ENCODE data around the gene NAT16.

Gene NAT16

GRCh38 chr7:101170617-101171441 lies 9.3 kb downstream of the NAT16 start:
- no peak for DNase-seq (ENCODE audit: low read depth in 2 of 2)

- DNase-seq (ENCODE audit: low read depth in 2 of 2), result no peak
These were observed 10.1 kb downstream of the NAT16 start for GRCh38 chr7:101169838-101170551.

GRCh38 chr7:101169110-101169837 lies 10.8 kb downstream of the NAT16 start:
- no peak for DNase-seq (ENCODE audit: low read depth in 2 of 2)

- no peak for DNase-seq (ENCODE audit: low read depth in 2 of 2)
These were observed 11.6 kb downstream of the NAT16 start for GRCh38 chr7:101168412-101169049.

GRCh38 chr7:101167645-101168411 lies 12.3 kb downstream of the NAT16 start:
- no peak for DNase-seq (ENCODE audit: low read depth in 2 of 2)

GRCh38 chr7:101166909-101167644 lies 13.0 kb downstream of the NAT16 start:
- no peak for DNase-seq (ENCODE audit: low read depth in 2 of 2)

GRCh38 chr7:101166648-101166908 lies 13.5 kb downstream of the NAT16 start:
- DNase-seq (ENCODE audit: low read depth in 2 of 2), result no peak

GRCh38 chr7:101165958-101166647 lies 14.0 kb downstream of the NAT16 start:
- DNase-seq (ENCODE audit: low read depth in 2 of 2), result no peak

- DNase-seq (ENCODE audit: low read depth in 2 of 2), result peak; percentile 86 to 87
These were observed 14.8 kb downstream of the NAT16 start, which contains the start of gene VGF for GRCh38 chr7:101165075-101165957. VGF (minus strand) TSS chr7:101165569; CDS start chr7:101164843, 726 bp downstream.

GRCh38 chr7:101164071-101164840 lies 15.8 kb downstream of the NAT16 start:
- DNase-seq (ENCODE audit: low read depth in 2 of 2), result no peak

GRCh38 chr7:101163279-101164070 lies 16.6 kb downstream of the NAT16 start:
- no peak for DNase-seq (ENCODE audit: low read depth in 2 of 2)

- no peak for DNase-seq (ENCODE audit: low read depth in 2 of 2)
These were observed 17.4 kb downstream of the NAT16 start for GRCh38 chr7:101162551-101163278.

- no peak for DNase-seq (ENCODE audit: low read depth in 2 of 2)
These were observed 18.2 kb downstream of the NAT16 start for GRCh38 chr7:101161692-101162471.

GRCh38 chr7:101160910-101161309 lies 19.2 kb downstream of the NAT16 start:
- no peak for DNase-seq (ENCODE audit: low read depth in 2 of 2)

- DNase-seq (ENCODE audit: low read depth in 2 of 2), result no peak
These were observed 20.1 kb downstream of the NAT16 start for GRCh38 chr7:101159696-101160674.
